Heart left ventricle (tissue), 16 donors: ENCODE results near the gene CNEP1R1. TPM values are rescaled to one million over a fixed set of nuclear protein-coding genes. Genes with fewer than 3 reads are reported as not detected.

Source experiments
- ATAC-seq, 4 donors: fragments of 200-7000 bp; cut with Tn5 transposase; one replicate each; pipeline ENCODE4 v1.9.1; 2020 to 2022; ENCODE audit warnings: moderate library complexity in 4 of 4, mild to moderate bottlenecking in 3 of 4, moderate number of reproducible peaks in 1 of 4
- DNase-seq, 5 donors: peaks; one replicate each; pipeline ENCODE4 v3.0.0-alpha.2; 2020
- H3K27ac ChIP-seq, 12 donors: fragments of 200-600 bp; sonication (generic) in 4 of 12; one replicate each; pipeline versions ENCODE4 v1.5.0 to v1.8.0; 2016 to 2022; ENCODE audit warnings: mild to moderate bottlenecking in 2 of 12
- H3K27me3 ChIP-seq, 9 donors: fragments of 200-600 bp; sonication (generic) in 2 of 9; one replicate each; pipeline versions ENCODE4 v1.5.1 to v1.8.0; 2016 to 2022; ENCODE audit warnings: mild to moderate bottlenecking in 3 of 9
- H3K36me3 ChIP-seq, 9 donors: fragments of 200-600 bp; sonication (generic) in 2 of 9; one replicate each; pipeline versions ENCODE4 v1.5.0 to v1.8.0; 2018 to 2022; ENCODE audit warnings: mild to moderate bottlenecking in 2 of 9
- H3K4me1 ChIP-seq, 12 donors: fragments of 200-600 bp; sonication (generic) in 4 of 12; one replicate each; pipeline versions ENCODE4 v1.5.0 to v1.8.0; 2016 to 2022; ENCODE audit warnings: mild to moderate bottlenecking in 3 of 12
- H3K4me3 ChIP-seq, 12 donors: fragments of 200-600 bp; sonication (generic) in 4 of 12; one replicate each; pipeline versions ENCODE4 v1.5.0 to v1.8.0; 2017 to 2022; ENCODE audit warnings: mild to moderate bottlenecking in 9 of 12, moderate library complexity in 4 of 12
- H3K9me3 ChIP-seq, 12 donors: fragments of 200-600 bp; sonication (generic) in 4 of 12; one replicate each; pipeline versions ENCODE4 v1.5.0 to v1.8.0; 2016 to 2022; ENCODE audit warnings: mild to moderate bottlenecking in 1 of 12
- POLR2A ChIP-seq, 2 donors: fragments of 450-650 bp; IDR thresholded peaks; one replicate each; pipeline ENCODE4 v1.6.1; 2017; ENCODE audit warnings: antibody characterized with exemption in 2 of 2, mild to moderate bottlenecking in 2 of 2, moderate library complexity in 2 of 2
- WGBS, 4 donors: extraction: QIAGEN DNeasy Blood & Tissue Kit in 2 of 4; methylation state at CpG; one replicate each; pipeline versions ENCODE4 v1.1.5 to v1.1.7; 2013 to 2018; 5-methylcytosine and 5-hydroxymethylcytosine counted together
- intact Hi-C, 10 donors: fragments of 100-400 bp; cut with DNase I; formaldehyde crosslinking; loops; one replicate each; pipeline versions ENCODE4 v1.11.1 to v1.14.2; 2022
- polyA plus RNA-seq, 2 donors: library from polyadenylated mRNA; stranded (reverse); fragments of 200-250 nt; gene quantifications; one replicate each; pipeline ENCODE4 v1.2.3, GENCODE V29; 2013
- total RNA-seq, 9 donors: library from RNA; depleted of rRNA in 2 of 9; stranded (reverse); fragments of >200 nt in 2 of 9; fragmentation: NEBNext Ultra II Directional in 3 of 9; extraction: Animal tissue kit (Norgen Biotek cat#: 25700) in 3 of 9; gene quantifications; one replicate each; pipeline versions ENCODE4 v1.1.0 to v1.2.4, GENCODE V29; 2016 to 2023
- TF ChIP-seq, protein P1 (sequence below), 12 donors: fragments of 200-600 bp; sonication (generic) in 4 of 12; IDR thresholded peaks; one replicate each; pipeline versions ENCODE4 v1.5.0 to v1.8.0; 2018 to 2022; ENCODE audit warnings: antibody characterized with exemption in 12 of 12, mild to moderate bottlenecking in 5 of 12
- donor health status: ischemic (EF 13 %, LVEDD 7.1; RV severe dilation, severe dysfunction).
- donor health status: healthy with polysubstance abuse.
- donor health status: DM: no; HTN: yes; CAD: no.
- donor health status: DM: no; HTN: no; CAD: no.
- donor health status: ischemic (EF 25% LVEDD 6.9; RV normal size, moderate dysfunction).
- donor health status: ischemic (EF 25% LVEDD 5.7; RV mildly dilated, moderate dysfunction).
- donor health status: healthy.
- donor health status: DM: yes; HTN: yes; CAD: no.
- donor health status: ischemic (EF 35%, LVEDD 5.7; RV mildly dilated, moderate dysfunction).
- donor health status: nonischemic (EF 11% LVEDD 7.7; RV severe dilation, severe dysfunction).
- donor health status: DM: yes; HTN: yes; CAD: no.
- donor health status: PGD.
- donor health status: ischemic (EF 29% LVEDD 5.4; RV normal size, mild dysfunction).
- donor health status: nonischemic (EF 23%, LVEDD 6.1; RV moderate dilation, normal function).

The CNEP1R1 gene
- total and polyA plus RNA-seq, 11 donors = 10.9 to 23.9 (median 17.1) TPM

DNA sequence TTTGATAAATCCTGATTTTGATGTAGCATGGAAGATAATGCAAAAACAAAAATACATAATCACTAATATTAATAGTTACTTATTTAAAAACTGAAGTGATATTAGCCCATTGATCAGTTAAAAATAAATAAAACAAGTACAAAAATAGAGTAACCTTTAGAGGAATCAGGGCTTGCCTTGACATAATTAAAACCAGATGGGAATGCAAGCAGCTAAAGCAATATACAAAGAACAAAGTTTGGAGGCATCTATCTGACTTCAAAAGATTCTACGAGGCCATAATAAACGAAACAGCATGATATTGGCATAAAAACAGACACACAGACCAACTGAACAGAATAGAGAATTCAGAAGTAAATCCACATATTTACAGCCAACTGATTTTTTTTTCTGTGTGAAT is 25.8 kb downstream of the CNEP1R1 start:
- Histone ChIP-seq H3K4me1 (no peaks in the 10 kb centered on the region), H3K36me3 (no peaks in the 10 kb centered on the region), H3K27me3 (no peaks in the 10 kb centered on the region), H3K27ac (no peak overlapping the region), H3K4me3 (no peak overlapping the region), H3K9me3 (peaks cover 0 to 11% (median 5%) of the 10 kb centered on the region in 12 donors)
- ATAC-seq (no peak), DNase-seq (no peak)
- 39 to 69% (median 59%) methylated on average over 2 of the region's 2 CpGs for WGBS, 4 donors
- no peak for TF ChIP-seq POLR2A (IDR thresholded peaks at IDR 0.05)
- TF ChIP-seq, protein P1, sequence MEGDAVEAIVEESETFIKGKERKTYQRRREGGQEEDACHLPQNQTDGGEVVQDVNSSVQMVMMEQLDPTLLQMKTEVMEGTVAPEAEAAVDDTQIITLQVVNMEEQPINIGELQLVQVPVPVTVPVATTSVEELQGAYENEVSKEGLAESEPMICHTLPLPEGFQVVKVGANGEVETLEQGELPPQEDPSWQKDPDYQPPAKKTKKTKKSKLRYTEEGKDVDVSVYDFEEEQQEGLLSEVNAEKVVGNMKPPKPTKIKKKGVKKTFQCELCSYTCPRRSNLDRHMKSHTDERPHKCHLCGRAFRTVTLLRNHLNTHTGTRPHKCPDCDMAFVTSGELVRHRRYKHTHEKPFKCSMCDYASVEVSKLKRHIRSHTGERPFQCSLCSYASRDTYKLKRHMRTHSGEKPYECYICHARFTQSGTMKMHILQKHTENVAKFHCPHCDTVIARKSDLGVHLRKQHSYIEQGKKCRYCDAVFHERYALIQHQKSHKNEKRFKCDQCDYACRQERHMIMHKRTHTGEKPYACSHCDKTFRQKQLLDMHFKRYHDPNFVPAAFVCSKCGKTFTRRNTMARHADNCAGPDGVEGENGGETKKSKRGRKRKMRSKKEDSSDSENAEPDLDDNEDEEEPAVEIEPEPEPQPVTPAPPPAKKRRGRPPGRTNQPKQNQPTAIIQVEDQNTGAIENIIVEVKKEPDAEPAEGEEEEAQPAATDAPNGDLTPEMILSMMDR (IDR thresholded peaks at IDR 0.05) = no peak
- intact Hi-C loops = no loop called here

DNA sequence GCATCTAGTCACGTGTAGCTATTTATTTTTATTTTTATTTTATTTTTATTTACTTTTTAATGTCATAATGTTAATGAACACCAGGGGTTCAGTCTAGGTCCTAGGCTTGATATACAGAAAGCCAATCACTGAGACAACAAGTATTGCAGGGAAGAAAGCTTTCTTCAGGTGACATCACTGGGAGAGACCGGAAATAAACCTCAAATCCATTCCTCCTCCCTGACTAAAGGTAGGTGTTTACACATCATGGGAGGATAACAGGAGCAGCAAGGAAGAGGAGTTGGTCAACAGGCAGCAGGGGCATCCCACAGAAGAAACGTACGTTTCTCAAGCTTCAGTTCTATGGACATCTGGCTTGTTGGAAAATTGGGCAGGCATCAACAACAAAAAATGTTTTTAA is 31.2 kb downstream of the CNEP1R1 start:
- TF ChIP-seq, protein P1 (IDR thresholded peaks at IDR 0.05) = peak in 1 of 12 donors; percentile 7
- TF ChIP-seq POLR2A (IDR thresholded peaks at IDR 0.05) = no peak
- H3K36me3 ChIP-seq = no peaks in the 10 kb centered on the region
- H3K4me3 ChIP-seq = no peak overlapping the region
- H3K27me3 ChIP-seq = no peaks in the 10 kb centered on the region
- DNase-seq (no peak), ATAC-seq (no peak)
- 89 to 93% (median 91%) methylated on average over 4 of the region's 4 CpGs for WGBS, 4 donors
- peaks cover 0 to 23% (median 15%) of the 10 kb centered on the region in 12 donors for H3K9me3 ChIP-seq
- intact Hi-C loops = no loop called here
- H3K4me1 ChIP-seq = no peaks in the 10 kb centered on the region
- H3K27ac ChIP-seq = no peak overlapping the region

DNA sequence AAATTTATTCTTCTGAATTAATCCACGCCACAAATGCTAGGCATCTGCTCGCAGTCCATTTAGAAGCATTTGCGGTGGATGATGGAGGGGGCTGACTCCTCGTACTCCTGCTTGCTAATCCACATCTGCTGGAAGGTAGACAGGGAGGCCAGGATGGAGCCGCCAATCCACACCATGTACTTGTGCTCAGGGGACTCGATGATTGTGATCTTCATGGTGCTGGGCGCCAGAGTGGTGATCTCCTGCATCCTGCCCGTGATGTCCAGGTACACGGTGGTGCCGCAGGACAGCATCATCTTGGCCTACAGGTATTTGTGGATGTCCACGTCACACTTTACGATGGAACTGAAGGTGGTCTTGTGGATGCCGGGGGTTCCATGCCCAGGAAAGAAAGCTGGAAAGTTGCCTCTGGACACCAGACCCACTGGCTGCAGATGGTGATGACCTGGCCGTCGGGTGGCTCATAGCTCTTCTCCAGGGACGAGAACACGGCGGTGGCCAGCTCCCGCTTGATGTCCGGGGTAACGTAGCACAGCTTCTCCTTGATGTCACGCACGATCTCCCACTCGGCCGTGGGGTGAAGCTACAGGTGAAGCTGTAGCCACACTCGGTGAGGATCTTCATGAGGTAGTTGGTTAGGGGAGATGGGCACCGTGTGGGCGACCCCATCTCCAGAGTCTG is 33.2 kb downstream of the CNEP1R1 start:
- H3K4me3 ChIP-seq = no peak overlapping the region
- TF ChIP-seq, protein P1 (IDR thresholded peaks at IDR 0.05) = no peak
- no peak for TF ChIP-seq POLR2A (IDR thresholded peaks at IDR 0.05)
- intact Hi-C loops = no loop called here
- no peaks in the 10 kb centered on the region for H3K27me3 ChIP-seq
- H3K27ac ChIP-seq = no peak overlapping the region
- no peaks in the 10 kb centered on the region for H3K4me1 ChIP-seq
- WGBS, 4 donors = 91 to 96% (median 93%) methylated on average over 25 to 28 of the region's 28 CpGs
- DNase-seq = no peak
- H3K36me3 ChIP-seq = no peaks in the 10 kb centered on the region
- no peak for ATAC-seq
- peaks cover 0 to 19% (median 14%) of the 10 kb centered on the region in 12 donors for H3K9me3 ChIP-seq

DNA sequence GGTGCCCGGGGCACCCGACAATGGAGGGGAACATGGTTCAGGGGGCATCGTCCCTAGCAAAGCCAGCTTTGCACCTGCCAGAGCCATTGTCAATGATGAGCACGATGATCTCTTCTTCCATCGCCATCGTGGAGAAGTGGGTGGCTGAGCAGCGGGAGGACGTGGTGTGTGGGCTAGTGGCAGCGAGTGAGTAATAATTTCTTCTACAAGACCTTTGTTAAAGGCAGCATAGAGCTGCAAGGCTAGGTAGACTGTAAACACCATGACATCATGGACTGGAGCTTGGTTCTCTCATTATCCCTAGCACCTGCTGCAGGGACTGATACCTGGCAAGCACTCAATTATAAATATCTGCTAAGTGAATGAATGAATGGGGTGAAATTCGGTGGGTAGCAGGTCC is 34.1 kb downstream of the CNEP1R1 start:
- intact Hi-C loops = no loop called here
- H3K27ac ChIP-seq = no peak overlapping the region
- DNase-seq (no peak), ATAC-seq (no peak)
- WGBS, 4 donors = 83 to 93% (median 86%) methylated on average over 10 of the region's 10 CpGs
- H3K36me3 ChIP-seq = no peaks in the 10 kb centered on the region
- no peak for TF ChIP-seq POLR2A (IDR thresholded peaks at IDR 0.05)
- TF ChIP-seq, protein P1 (IDR thresholded peaks at IDR 0.05) = no peak
- no peaks in the 10 kb centered on the region for H3K27me3 ChIP-seq
- no peak overlapping the region for H3K4me3 ChIP-seq
- H3K4me1 ChIP-seq = no peaks in the 10 kb centered on the region
- H3K9me3 ChIP-seq = peaks cover 0 to 19% (median 14%) of the 10 kb centered on the region in 12 donors
